Loucy (cell line): ENCODE results near the gene PTPRC.

Source experiments
- CTCF ChIP-seq: fragments of 200-600 bp; sonication (generic); conservative IDR thresholded peaks from 2 replicates; pipeline ENCODE4 v1.5.1; 2014; ENCODE audit warnings: mild to moderate bottlenecking, antibody characterized with exemption, low read length
- EZH2phosphoT487 ChIP-seq: fragments of 200-600 bp; IDR thresholded peaks from 2 replicates; pipeline ENCODE4 v1.6.1; 2018; ENCODE audit warnings: antibody characterized with exemption, mild to moderate bottlenecking, moderate library complexity, borderline replicate concordance

- TF ChIP-seq CTCF (no peak), EZH2phosphoT487 (no peak)
Observed at GRCh38 chr1:198660341-198661261, 21.8 kb downstream of the PTPRC start.
